IMR-90 (cell line): ENCODE data around the gene MTREX. TPM values are rescaled to one million over a fixed set of nuclear protein-coding genes. Genes with fewer than 3 reads are reported as not detected.

Source experiments
- ATAC-seq: fragments of 200-7000 bp; cut with Tn5 transposase; 2 replicates; pipeline ENCODE4 v1.9.1; 2020; ENCODE audit warnings: low read depth, mild to moderate bottlenecking, moderate library complexity
- BruUV-seq: library from RNA; stranded (reverse); fragments of 400-500 nt; replicated peaks from 2 replicates; lab custom pipeline; 2021; lab: Mats Ljungman, UMichigan
- CTCF ChIA-PET: fragments of 300-600 bp; formaldehyde crosslinking; extraction: SDS; loops from one replicate; lab custom pipeline; 2021; ENCODE audit warnings: antibody characterized with exemption; lab: Yijun Ruan, JAX
- POLR2A ChIA-PET: fragments of 300-600 bp; sonication (Branson Sonifier 250); formaldehyde crosslinking; loops from one replicate; lab custom pipeline; 2022; ENCODE audit warnings: antibody characterized with exemption; ENCODE audit not compliant: unreplicated experiment; lab: Charles Lee
- DNase-seq: peaks from one replicate; pipeline ENCODE4 v3.0.0; 2013
- H2AFZ ChIP-seq: replicated peaks from 2 replicates; pipeline ENCODE3; 2013; ENCODE audit warnings: low read length, mild to moderate bottlenecking; ENCODE audit not compliant: poor library complexity
- H2AK5ac ChIP-seq: 2 replicates; pipeline ENCODE4 v1.6.1; 2013; ENCODE audit warnings: low read depth, low read length, inconsistent platforms
- H2AK9ac ChIP-seq: replicated peaks from 2 replicates; pipeline ENCODE3; 2013; ENCODE audit warnings: mild to moderate bottlenecking, low read depth, low read length, moderate library complexity; ENCODE audit not compliant: poor library complexity
- H2BK120ac ChIP-seq: 2 replicates; pipeline ENCODE4 v1.6.1; 2013; ENCODE audit warnings: low read depth, low read length, inconsistent platforms
- H2BK15ac ChIP-seq: 3 replicates; pipeline ENCODE4 v1.6.1; 2013; ENCODE audit warnings: low read depth, low read length, inconsistent platforms
- H2BK20ac ChIP-seq: 2 replicates; pipeline ENCODE4 v1.6.1; 2013; ENCODE audit warnings: low read depth, mild to moderate bottlenecking, inconsistent platforms, low read length, moderate library complexity
- H2BK5ac ChIP-seq: 2 replicates; pipeline ENCODE4 v1.6.1; 2013; ENCODE audit warnings: mild to moderate bottlenecking, low read depth, low read length, inconsistent platforms; ENCODE audit not compliant: poor library complexity, severe bottlenecking
- H3K14ac ChIP-seq: replicated peaks from 2 replicates; pipeline ENCODE4 v1.6.1; 2013; ENCODE audit warnings: low read depth, low read length, inconsistent platforms
- H3K18ac ChIP-seq: 2 replicates; pipeline ENCODE4 v1.6.1; 2013; ENCODE audit warnings: low read depth, low read length, control low read depth
- H3K23ac ChIP-seq: 2 replicates; pipeline ENCODE4 v1.6.1; 2013; ENCODE audit warnings: low read depth, low read length, inconsistent platforms
- H3K27ac ChIP-seq: 2 replicates; pipeline ENCODE4 v1.5.1; 2013; ENCODE audit warnings: mild to moderate bottlenecking, control low read depth, low read length; ENCODE audit not compliant: insufficient read depth
- H3K27me3 ChIP-seq: 2 replicates; pipeline ENCODE4 v1.6.1; 2013; ENCODE audit warnings: low read length; ENCODE audit not compliant: control insufficient read depth, insufficient read depth
- H3K36me3 ChIP-seq: 2 replicates; pipeline ENCODE4 v1.6.1; 2013; ENCODE audit warnings: low read length, mixed read lengths; ENCODE audit not compliant: control insufficient read depth, insufficient read depth
- H3K4ac ChIP-seq: 2 replicates; pipeline ENCODE4 v1.6.1; 2013; ENCODE audit warnings: low read depth, low read length, inconsistent platforms
- H3K4me1 ChIP-seq: 2 replicates; pipeline ENCODE4 v1.6.1; 2013; ENCODE audit warnings: low read length, mixed read lengths; ENCODE audit not compliant: control insufficient read depth, insufficient read depth
- H3K4me2 ChIP-seq: 2 replicates; pipeline ENCODE4 v1.6.1; 2013; ENCODE audit warnings: low read depth, mild to moderate bottlenecking, control low read depth, low read length, moderate library complexity
- H3K4me3 ChIP-seq: 2 replicates; pipeline ENCODE4 v1.5.1; 2013; ENCODE audit warnings: low read depth, mild to moderate bottlenecking, control low read depth, low read length, moderate library complexity; ENCODE audit not compliant: insufficient read depth
- H3K56ac ChIP-seq: 2 replicates; pipeline ENCODE4 v1.6.1; 2013; ENCODE audit warnings: low read length, inconsistent platforms; ENCODE audit not compliant: insufficient read depth; ENCODE audit errors: extremely low read depth
- H3K79me1 ChIP-seq, 2 experiments: 2 replicates each; pipeline ENCODE4 v1.6.1; 2013; ENCODE audit warnings: low read length in 2 of 2, inconsistent platforms in 1 of 2, low read depth in 1 of 2
- H3K9ac ChIP-seq: 2 replicates; pipeline ENCODE4 v1.6.1; 2013; ENCODE audit warnings: low read depth, low read length, control low read depth
- H3K9me1 ChIP-seq: 2 replicates; pipeline ENCODE4 v1.6.1; 2013; ENCODE audit warnings: low read length, inconsistent platforms; ENCODE audit not compliant: insufficient read depth
- H3K9me3 ChIP-seq: 2 replicates; pipeline ENCODE4 v1.6.1; 2013; ENCODE audit warnings: low read length; ENCODE audit not compliant: control insufficient read depth, insufficient read depth
- H4K20me1 ChIP-seq: 2 replicates; pipeline ENCODE4 v1.6.1; 2013; ENCODE audit warnings: low read length, inconsistent platforms; ENCODE audit not compliant: insufficient read depth
- H4K5ac ChIP-seq: 2 replicates; pipeline ENCODE4 v1.6.1; 2013; ENCODE audit warnings: mild to moderate bottlenecking, low read depth, low read length, control low read depth
- H4K8ac ChIP-seq, 2 experiments: 2 replicates each; pipeline ENCODE4 v1.6.1; 2013; ENCODE audit warnings: low read depth in 2 of 2, low read length in 2 of 2, control low read depth in 1 of 2, inconsistent platforms in 1 of 2
- H4K91ac ChIP-seq: 2 replicates; pipeline ENCODE4 v1.6.1; 2013; ENCODE audit warnings: low read depth, low read length, inconsistent platforms; ENCODE audit not compliant: insufficient read depth
- BHLHE40 ChIP-seq: fragments of 150-350 bp; IDR thresholded peaks from 2 replicates; pipeline ENCODE4 v1.6.1; 2016; ENCODE audit warnings: mild to moderate bottlenecking, low read depth, low read length
- CEBPB ChIP-seq: IDR thresholded peaks from 2 replicates; pipeline ENCODE4 v1.6.1; 2012; ENCODE audit warnings: low read depth, low read length, improper control_type of control experiment
- CHD1 ChIP-seq: IDR thresholded peaks from 2 replicates; pipeline ENCODE4 v1.6.1; 2012; ENCODE audit warnings: low read depth, low read length, improper control_type of control experiment
- FOS ChIP-seq: fragments of 150-350 bp; IDR thresholded peaks from 2 replicates; pipeline ENCODE4 v1.6.1; 2016; ENCODE audit warnings: low read depth, low read length
- MXI1 ChIP-seq: IDR thresholded peaks from 2 replicates; pipeline ENCODE4 v1.6.1; 2012; ENCODE audit warnings: low read depth, mild to moderate bottlenecking, low read length, moderate library complexity, borderline replicate concordance
- RCOR1 ChIP-seq: IDR thresholded peaks from 2 replicates; pipeline ENCODE4 v1.6.1; 2012; ENCODE audit warnings: mild to moderate bottlenecking, low read length, improper control_type of control experiment; ENCODE audit not compliant: insufficient replicate concordance
- RFX5 ChIP-seq: IDR thresholded peaks from 2 replicates; pipeline ENCODE4 v1.8.0; 2012; ENCODE audit warnings: low read depth, mild to moderate bottlenecking, low read length, moderate library complexity
- WGBS, 2 experiments: methylation state at CpG; one replicate each; pipeline versions ENCODE4 v1.1.5 to v1.1.7; 2013; ENCODE audit warnings: missing lambda C conversion rate in 2 of 2; ENCODE audit not compliant: insufficient read length in 1 of 2; ENCODE audit errors: extremely low coverage in 2 of 2; 5-methylcytosine and 5-hydroxymethylcytosine counted together
- dilution Hi-C: fragments of 300-500 bp; cut with HindIII; formaldehyde crosslinking; loops from one replicate; pipeline ENCODE4 v1.14.3; 2018; ENCODE audit warnings: low sequenced_read_pairs; ENCODE audit not compliant: unreplicated experiment
- in situ Hi-C: fragments of 300-500 bp; cut with MboI; formaldehyde crosslinking; loops from 3 replicates; pipeline ENCODE4 v1.14.3; 2019; ENCODE audit warnings: low sequenced_read_pairs, inconsistent platforms, mixed read lengths
- intact Hi-C: fragments of 100-400 bp; cut with micrococcal nuclease; formaldehyde crosslinking; loops from 2 replicates; pipeline ENCODE4 v1.10.0; 2022
- polyA plus RNA-seq, 3 experiments: library from polyadenylated mRNA; depleted of rRNA; stranded (reverse); fragments of >200 nt; gene quantifications; 2 replicates each; pipeline ENCODE4 v1.2.3, GENCODE V29; 2012; ENCODE audit warnings: low replicate concordance in 1 of 3
- total RNA-seq: library from RNA; depleted of rRNA; stranded (reverse); fragments of >200 nt; gene quantifications from 2 replicates; pipeline ENCODE4 v1.2.3, GENCODE V29; 2012
- TF ChIP-seq, protein P1 (sequence below): fragments of 150-350 bp; IDR thresholded peaks from 2 replicates; pipeline ENCODE4 v1.6.1; 2016; ENCODE audit warnings: low read depth, mild to moderate bottlenecking, low read length, moderate library complexity, borderline replicate concordance
- TF ChIP-seq, protein P2 (sequence below): conservative IDR thresholded peaks from 2 replicates; pipeline ENCODE4 v1.5.1; 2012; ENCODE audit warnings: mild to moderate bottlenecking, low read depth, low read length, improper control_type of control experiment
- TF ChIP-seq, protein P3 (sequence below): fragments of 150-350 bp; IDR thresholded peaks from 2 replicates; pipeline ENCODE4 v1.6.1; 2017; ENCODE audit warnings: mild to moderate bottlenecking, antibody characterized with exemption, low read length, low read depth

The MTREX gene
- total and polyA plus RNA-seq, 2 of the 4 experiments (the other 2 are of a cell fraction) = 22.1 to 33.2 TPM

DNA sequence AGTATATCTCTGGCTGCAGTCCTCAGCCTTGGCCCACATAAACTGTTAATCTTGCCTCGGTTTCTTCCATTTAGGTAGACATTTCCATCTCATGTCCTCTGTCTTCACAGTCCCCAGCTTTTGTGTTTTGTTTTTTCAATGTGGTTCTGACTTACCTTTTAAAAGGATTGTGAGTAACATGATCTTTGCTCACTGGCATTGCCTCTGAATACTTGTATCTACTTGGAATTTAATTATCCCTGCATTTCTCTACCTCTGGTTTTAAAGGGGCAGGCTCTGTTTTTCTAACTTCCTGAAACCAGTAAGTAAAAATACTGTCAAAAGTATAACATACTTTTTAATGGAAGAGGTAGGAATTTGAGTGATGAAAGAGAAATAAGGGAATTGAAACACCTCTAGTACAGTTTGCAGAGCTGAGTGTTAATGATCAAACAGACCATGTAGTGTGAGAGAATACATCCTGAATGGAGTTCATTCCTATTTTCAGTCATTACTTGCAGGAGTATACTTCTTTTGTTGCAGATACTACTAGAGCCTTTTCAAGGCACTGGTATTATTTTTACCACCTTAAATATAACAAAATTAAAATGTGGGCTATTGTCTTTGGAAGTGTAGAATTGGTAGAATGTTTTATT is 62.6 kb downstream of the MTREX start:
- in situ Hi-C loops = no loop called here
- no peak for ATAC-seq
- H3K36me3 ChIP-seq = peaks cover 11% of the 10 kb centered on the region; the same call in 1 of the 2 replicates

More for the DNA sequence above, 62.6 kb downstream of the MTREX start:
- POLR2A ChIA-PET = no interaction called here
- no CpG with 5 or more reads among the region's 1 CpG for WGBS, 2 experiments
- no peak overlapping the region for H3K23ac ChIP-seq
- peaks cover 0 to 8% of the 10 kb centered on the region in 2 experiments; a peak in 2 of 4 replicates for H3K79me1 ChIP-seq
- no peak overlapping the region for H3K18ac ChIP-seq
- H3K14ac ChIP-seq = no peak overlapping the region
- dilution Hi-C loops (no loop called here), intact Hi-C loops (no loop called here)
- CTCF ChIA-PET = no interaction called here
- no peak overlapping the region for H3K4ac ChIP-seq
- H3K56ac ChIP-seq = no peak overlapping the region
- no peak overlapping the region for H2BK15ac ChIP-seq
- no peak overlapping the region for H4K8ac ChIP-seq
- no peaks in the 10 kb centered on the region for H4K20me1 ChIP-seq
- TF ChIP-seq CHD1 = no peak
- no peak for TF ChIP-seq MXI1
- no peak for TF ChIP-seq CEBPB
- no peak for TF ChIP-seq FOS
- no peak for TF ChIP-seq BHLHE40
- TF ChIP-seq RFX5 = no peak
- TF ChIP-seq, protein P1, sequence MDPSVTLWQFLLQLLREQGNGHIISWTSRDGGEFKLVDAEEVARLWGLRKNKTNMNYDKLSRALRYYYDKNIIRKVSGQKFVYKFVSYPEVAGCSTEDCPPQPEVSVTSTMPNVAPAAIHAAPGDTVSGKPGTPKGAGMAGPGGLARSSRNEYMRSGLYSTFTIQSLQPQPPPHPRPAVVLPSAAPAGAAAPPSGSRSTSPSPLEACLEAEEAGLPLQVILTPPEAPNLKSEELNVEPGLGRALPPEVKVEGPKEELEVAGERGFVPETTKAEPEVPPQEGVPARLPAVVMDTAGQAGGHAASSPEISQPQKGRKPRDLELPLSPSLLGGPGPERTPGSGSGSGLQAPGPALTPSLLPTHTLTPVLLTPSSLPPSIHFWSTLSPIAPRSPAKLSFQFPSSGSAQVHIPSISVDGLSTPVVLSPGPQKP = no peak
- TF ChIP-seq, protein P2, sequence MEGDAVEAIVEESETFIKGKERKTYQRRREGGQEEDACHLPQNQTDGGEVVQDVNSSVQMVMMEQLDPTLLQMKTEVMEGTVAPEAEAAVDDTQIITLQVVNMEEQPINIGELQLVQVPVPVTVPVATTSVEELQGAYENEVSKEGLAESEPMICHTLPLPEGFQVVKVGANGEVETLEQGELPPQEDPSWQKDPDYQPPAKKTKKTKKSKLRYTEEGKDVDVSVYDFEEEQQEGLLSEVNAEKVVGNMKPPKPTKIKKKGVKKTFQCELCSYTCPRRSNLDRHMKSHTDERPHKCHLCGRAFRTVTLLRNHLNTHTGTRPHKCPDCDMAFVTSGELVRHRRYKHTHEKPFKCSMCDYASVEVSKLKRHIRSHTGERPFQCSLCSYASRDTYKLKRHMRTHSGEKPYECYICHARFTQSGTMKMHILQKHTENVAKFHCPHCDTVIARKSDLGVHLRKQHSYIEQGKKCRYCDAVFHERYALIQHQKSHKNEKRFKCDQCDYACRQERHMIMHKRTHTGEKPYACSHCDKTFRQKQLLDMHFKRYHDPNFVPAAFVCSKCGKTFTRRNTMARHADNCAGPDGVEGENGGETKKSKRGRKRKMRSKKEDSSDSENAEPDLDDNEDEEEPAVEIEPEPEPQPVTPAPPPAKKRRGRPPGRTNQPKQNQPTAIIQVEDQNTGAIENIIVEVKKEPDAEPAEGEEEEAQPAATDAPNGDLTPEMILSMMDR = no peak
- TF ChIP-seq, protein P3, sequence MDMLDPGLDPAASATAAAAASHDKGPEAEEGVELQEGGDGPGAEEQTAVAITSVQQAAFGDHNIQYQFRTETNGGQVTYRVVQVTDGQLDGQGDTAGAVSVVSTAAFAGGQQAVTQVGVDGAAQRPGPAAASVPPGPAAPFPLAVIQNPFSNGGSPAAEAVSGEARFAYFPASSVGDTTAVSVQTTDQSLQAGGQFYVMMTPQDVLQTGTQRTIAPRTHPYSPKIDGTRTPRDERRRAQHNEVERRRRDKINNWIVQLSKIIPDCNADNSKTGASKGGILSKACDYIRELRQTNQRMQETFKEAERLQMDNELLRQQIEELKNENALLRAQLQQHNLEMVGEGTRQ = no peak
- no peak for TF ChIP-seq RCOR1
- no peak overlapping the region for H2BK5ac ChIP-seq
- no TSS peak for BruUV-seq
- no peaks in the 10 kb centered on the region for H3K4me1 ChIP-seq
- H2AFZ ChIP-seq = no peak overlapping the region
- no peaks in the 10 kb centered on the region for H3K9me1 ChIP-seq
- no peak overlapping the region for H4K91ac ChIP-seq
- H3K4me2 ChIP-seq = no peak overlapping the region
- no peaks in the 10 kb centered on the region for H3K9me3 ChIP-seq
- H3K4me3 ChIP-seq = no peak overlapping the region
- no peaks in the 10 kb centered on the region for H3K27me3 ChIP-seq
- no peak for DNase-seq
- no peak overlapping the region for H3K9ac ChIP-seq
- no peak overlapping the region for H3K27ac ChIP-seq
- H2AK5ac ChIP-seq = no peak overlapping the region
- H2BK20ac ChIP-seq = no peak overlapping the region
- no peak overlapping the region for H2AK9ac ChIP-seq
- no peak overlapping the region for H2BK120ac ChIP-seq
- no peak overlapping the region for H4K5ac ChIP-seq
